Measurements from ENCODE around the gene ZBTB6. TPM values are rescaled to one million over a fixed set of nuclear protein-coding genes. Genes with fewer than 3 reads are reported as not detected.

Gene ZBTB6
- total and polyA plus RNA-seq, 9 of the 15 experiments (the other 6 are each of a cell fraction or from before 2014, with no cell fraction given), result 1.4 to 7.2 (median 5.3) TPM

- TF ChIP-seq TSHZ1 (CRISPR knock-in tag; IDR thresholded peaks at IDR 0.05) (no peak), AFF1 (IDR thresholded peaks at IDR 0.05; ENCODE audit: low read depth in 1 of 2, partially characterized antibody in 2 of 2) (peak in 1 of 2 experiments; percentile 18), ZNF778 (CRISPR knock-in tag; IDR thresholded peaks at IDR 0.05) (no peak), ID3 (CRISPR knock-in tag; IDR thresholded peaks at IDR 0.05) (no peak), ID3 (tag; IDR thresholded peaks at IDR 0.05) (no peak), BRF2 (IDR thresholded peaks at IDR 0.05; ENCODE audit: borderline replicate concordance, insufficient read depth, insufficient read length) (no peak), WHSC1 (IDR thresholded peaks at IDR 0.05; ENCODE audit: low read length) (no peak), TRIM24 (IDR thresholded peaks at IDR 0.05) (peak in 1 of 2 experiments; percentile 86; a peak in 2 of 4 replicates), ZBED1 (IDR thresholded peaks at IDR 0.05) (no peak), ZNF175 (CRISPR knock-in tag; IDR thresholded peaks at IDR 0.05; ENCODE audit: low read depth) (no peak), CREM (IDR thresholded peaks at IDR 0.05; ENCODE audit: low read depth) (peak; percentile 54; the same call in 1 of the 2 replicates), TBP (optimal IDR thresholded peaks at IDR 0.05; ENCODE audit: low read depth, low read length) (peak; percentile 32), KLF1 (tag; IDR thresholded peaks at IDR 0.05) (no peak), ZBTB34 (CRISPR knock-in tag; IDR thresholded peaks at IDR 0.05) (no peak), ZBTB1 (CRISPR knock-in tag; IDR thresholded peaks at IDR 0.05; ENCODE audit: borderline replicate concordance, low read depth) (no peak)
These were observed 18.4 kb upstream of the ZBTB6 start, which contains the start of gene ZBTB26 (continued) for GRCh38 chr9:122931226-122932121.
